Subcutaneous abdominal adipose tissue (tissue), 5 donors: ENCODE measurements around the gene PLCB1.

Source experiments
- H3K27ac ChIP-seq: one replicate; pipeline ENCODE4 v1.7.0; 2013; ENCODE audit warnings: low read depth, mild to moderate bottlenecking, inconsistent platforms, low read length, moderate library complexity
- H3K27me3 ChIP-seq, 5 donors: one replicate each; pipeline ENCODE4 v1.7.0; 2013; ENCODE audit warnings: low read length in 5 of 5, inconsistent platforms in 1 of 5; ENCODE audit not compliant: control insufficient read depth in 5 of 5, insufficient read depth in 4 of 5
- H3K36me3 ChIP-seq, 5 donors: one replicate each; pipeline ENCODE4 v1.7.0; 2013; ENCODE audit warnings: low read length in 5 of 5; ENCODE audit not compliant: control insufficient read depth in 5 of 5, insufficient read depth in 5 of 5
- H3K4me1 ChIP-seq, 5 donors: one replicate each; pipeline ENCODE4 v1.7.0; 2013; ENCODE audit warnings: low read length in 5 of 5, mild to moderate bottlenecking in 3 of 5, moderate library complexity in 1 of 5; ENCODE audit not compliant: control insufficient read depth in 5 of 5, insufficient read depth in 5 of 5
- H3K4me3 ChIP-seq, 5 donors: one replicate each; pipeline ENCODE4 v1.7.0; 2013; ENCODE audit warnings: low read length in 5 of 5, low read depth in 1 of 5
- H3K9ac ChIP-seq, 5 donors: one replicate each; pipeline ENCODE4 v1.7.0; 2013; ENCODE audit warnings: low read length in 5 of 5, mild to moderate bottlenecking in 4 of 5, moderate library complexity in 3 of 5
- H3K9me3 ChIP-seq, 5 donors: one replicate each; pipeline ENCODE4 v1.7.0; 2013; ENCODE audit warnings: low read length in 5 of 5; ENCODE audit not compliant: control insufficient read depth in 5 of 5
- donor health status: healthy.
- donor health status: healthy.
- donor health status: healthy.
- donor health status: healthy.
- donor health status: healthy.

PLCB1 gene

DNA sequence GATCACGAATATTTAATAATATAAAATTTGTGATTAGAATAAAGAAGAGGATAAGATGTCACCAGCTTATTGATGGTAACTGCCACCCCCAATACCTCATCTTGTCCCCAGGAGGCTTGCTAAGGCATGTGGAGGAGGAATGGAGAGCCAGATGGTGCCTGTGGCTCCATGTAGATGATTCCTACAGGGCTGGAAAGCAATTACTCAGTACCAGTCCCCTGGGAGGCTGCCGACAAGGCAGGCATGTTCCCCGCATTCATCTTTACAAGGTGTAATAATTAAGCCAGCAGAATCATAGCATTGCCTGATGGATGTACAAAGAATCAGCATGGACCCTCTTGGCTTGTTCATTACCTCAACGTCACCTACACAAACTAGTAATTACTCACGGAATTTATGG lies 155.3 kb downstream of the PLCB1 start:
- no peak overlapping the region for H3K4me3 ChIP-seq
- peaks cover 0 to 4% (median 0%) of the 10 kb centered on the region in 5 donors for H3K4me1 ChIP-seq
- H3K9ac ChIP-seq, result no peak overlapping the region
- no peaks in the 10 kb centered on the region for H3K36me3 ChIP-seq
- H3K27ac ChIP-seq, result no peak overlapping the region
- no peaks in the 10 kb centered on the region for H3K9me3 ChIP-seq
- no peaks in the 10 kb centered on the region for H3K27me3 ChIP-seq

DNA sequence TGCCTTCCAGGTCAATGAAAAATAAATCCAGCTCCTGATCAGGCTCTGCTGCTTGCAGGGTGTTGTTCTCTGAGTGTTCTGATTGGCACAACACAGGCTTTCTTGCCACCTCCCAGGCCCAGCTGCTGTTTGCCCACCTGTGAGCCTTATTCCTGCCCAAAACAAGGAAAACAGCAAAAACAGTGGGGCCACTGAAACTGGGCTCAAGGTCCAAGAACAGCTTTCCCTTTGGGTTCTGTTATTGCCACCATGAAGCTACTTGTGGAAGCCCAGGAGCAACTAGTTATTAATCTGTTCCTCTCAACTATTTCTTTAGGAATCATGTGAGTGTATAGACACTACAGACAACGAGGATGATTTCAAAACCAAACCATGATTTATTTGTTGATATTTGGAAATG lies 159.1 kb downstream of the PLCB1 start:
- Histone ChIP-seq H3K9ac (no peak overlapping the region), H3K27ac (no peak overlapping the region), H3K27me3 (no peaks in the 10 kb centered on the region), H3K36me3 (no peaks in the 10 kb centered on the region), H3K4me3 (no peak overlapping the region), H3K9me3 (no peaks in the 10 kb centered on the region), H3K4me1 (no peaks in the 10 kb centered on the region)

DNA sequence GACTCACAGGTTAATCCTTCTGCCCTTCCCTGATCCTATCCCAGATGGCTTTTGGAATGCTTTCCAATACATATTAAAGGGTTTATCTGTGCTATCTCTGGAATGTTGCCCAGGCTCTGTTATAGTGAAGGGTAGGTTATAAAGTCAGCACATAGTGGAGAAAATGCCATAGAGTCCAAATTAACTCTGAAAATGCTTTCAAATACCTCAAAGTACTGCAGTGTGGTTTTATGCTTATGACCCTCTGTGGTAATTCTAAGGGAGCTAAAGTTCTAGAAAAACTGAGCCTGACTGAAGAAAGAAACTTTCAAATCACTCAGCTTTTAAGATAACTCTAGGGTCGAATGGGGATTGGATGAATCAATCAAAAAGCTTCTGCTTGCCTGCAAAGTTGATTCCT lies 159.8 kb downstream of the PLCB1 start:
- H3K4me3 ChIP-seq, result no peak overlapping the region
- H3K27ac ChIP-seq, result no peak overlapping the region
- H3K36me3 ChIP-seq, result no peaks in the 10 kb centered on the region
- no peak overlapping the region for H3K9ac ChIP-seq
- no peaks in the 10 kb centered on the region for H3K27me3 ChIP-seq
- H3K9me3 ChIP-seq, result no peaks in the 10 kb centered on the region
- H3K4me1 ChIP-seq, result no peaks in the 10 kb centered on the region

DNA sequence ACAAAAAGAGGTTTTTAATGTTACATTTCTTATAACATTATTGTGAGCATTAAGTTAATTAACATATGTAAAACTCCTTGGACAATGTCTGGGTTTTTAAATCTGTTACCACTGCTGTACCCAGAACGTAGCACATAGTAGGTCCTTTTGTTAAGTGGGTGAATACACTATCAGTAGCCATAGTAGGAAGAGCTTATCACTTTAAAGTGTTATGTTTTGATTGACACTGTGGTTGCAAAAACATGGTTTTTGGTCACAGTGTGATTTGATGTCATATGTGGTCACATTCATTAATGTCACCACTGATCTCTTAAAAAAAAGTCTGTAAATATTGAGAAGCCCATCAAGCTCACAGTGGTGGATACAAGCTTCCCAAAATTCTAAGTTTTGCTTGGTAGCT lies 160.7 kb downstream of the PLCB1 start:
- Histone ChIP-seq H3K36me3 (no peaks in the 10 kb centered on the region), H3K27ac (no peak overlapping the region), H3K9ac (no peak overlapping the region), H3K27me3 (no peaks in the 10 kb centered on the region), H3K4me1 (no peaks in the 10 kb centered on the region), H3K4me3 (no peak overlapping the region), H3K9me3 (no peaks in the 10 kb centered on the region)

DNA sequence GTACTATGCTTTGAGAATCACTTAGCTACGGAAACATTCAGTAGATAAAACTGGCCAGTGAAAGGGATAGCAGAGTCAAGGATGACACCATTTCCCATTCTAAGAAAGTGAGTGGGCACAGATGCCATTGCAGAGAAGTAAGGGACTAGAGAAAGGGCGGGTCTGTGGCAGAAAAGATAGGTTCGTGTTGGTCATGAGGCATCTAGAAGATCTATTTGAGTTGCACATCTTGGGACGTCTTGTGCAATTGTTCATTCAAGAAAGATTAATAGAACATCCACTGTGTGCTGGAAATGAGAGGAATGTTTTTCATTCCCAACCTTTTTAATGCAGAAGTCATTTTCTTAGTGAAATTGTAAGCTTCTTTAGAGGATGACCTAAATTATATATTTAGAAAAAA lies 161.7 kb downstream of the PLCB1 start:
- Histone ChIP-seq H3K4me3 (no peak overlapping the region), H3K27me3 (no peaks in the 10 kb centered on the region), H3K4me1 (no peaks in the 10 kb centered on the region), H3K9ac (no peak overlapping the region), H3K9me3 (no peaks in the 10 kb centered on the region), H3K36me3 (no peaks in the 10 kb centered on the region), H3K27ac (no peak overlapping the region)

DNA sequence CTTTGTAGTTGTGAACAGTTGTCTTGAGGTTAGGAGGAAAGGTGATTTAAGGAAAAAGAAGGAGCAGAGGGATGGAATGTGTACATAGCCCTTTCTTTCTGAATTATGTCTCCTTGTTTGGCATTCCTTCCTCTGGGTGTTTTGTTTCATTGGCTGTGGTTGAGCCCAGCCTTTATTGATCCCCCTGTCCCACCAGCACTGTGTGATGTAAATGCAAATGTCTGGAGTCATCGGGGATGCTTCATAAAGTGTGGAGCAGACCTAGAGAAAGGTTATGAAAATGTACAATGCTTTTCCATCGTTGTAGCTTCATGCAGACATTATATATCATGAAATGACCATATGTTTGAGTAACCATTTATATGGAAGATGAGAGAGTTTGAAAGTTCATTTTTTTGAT lies 164.5 kb downstream of the PLCB1 start:
- H3K9ac ChIP-seq, result no peak overlapping the region
- H3K27me3 ChIP-seq, result no peaks in the 10 kb centered on the region
- H3K27ac ChIP-seq, result no peak overlapping the region
- no peak overlapping the region for H3K4me3 ChIP-seq
- H3K9me3 ChIP-seq, result no peaks in the 10 kb centered on the region
- no peaks in the 10 kb centered on the region for H3K36me3 ChIP-seq
- no peaks in the 10 kb centered on the region for H3K4me1 ChIP-seq

DNA sequence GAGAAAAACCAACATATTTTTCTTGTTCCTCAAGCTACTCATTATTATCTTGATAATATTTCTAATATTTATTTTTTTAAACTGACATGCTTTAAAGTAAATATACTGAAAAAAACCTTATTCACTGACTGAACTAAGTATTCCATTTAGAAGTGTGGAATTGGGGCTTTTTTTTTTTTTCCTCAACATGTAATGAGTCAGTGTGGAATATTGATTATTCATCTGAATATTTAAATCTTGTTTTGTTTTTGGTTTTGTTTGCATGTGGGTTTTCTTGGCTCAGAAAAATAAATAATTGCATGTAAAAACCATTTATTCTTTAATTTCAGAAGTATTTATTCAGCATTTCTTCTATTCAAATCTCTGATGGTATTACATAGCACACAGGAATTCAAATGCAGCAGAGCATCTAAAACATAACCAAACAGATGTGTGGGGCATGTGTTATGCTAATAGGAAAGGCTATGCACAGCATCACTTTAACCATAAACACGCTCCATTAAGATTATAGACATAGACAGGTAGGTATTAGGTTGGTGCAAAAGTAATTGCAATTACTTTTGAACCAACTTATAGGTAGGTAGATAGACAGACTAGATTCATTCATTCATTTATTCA lies 166.5 kb downstream of the PLCB1 start:
- Histone ChIP-seq H3K4me3 (no peak overlapping the region), H3K9me3 (no peaks in the 10 kb centered on the region)

DNA sequence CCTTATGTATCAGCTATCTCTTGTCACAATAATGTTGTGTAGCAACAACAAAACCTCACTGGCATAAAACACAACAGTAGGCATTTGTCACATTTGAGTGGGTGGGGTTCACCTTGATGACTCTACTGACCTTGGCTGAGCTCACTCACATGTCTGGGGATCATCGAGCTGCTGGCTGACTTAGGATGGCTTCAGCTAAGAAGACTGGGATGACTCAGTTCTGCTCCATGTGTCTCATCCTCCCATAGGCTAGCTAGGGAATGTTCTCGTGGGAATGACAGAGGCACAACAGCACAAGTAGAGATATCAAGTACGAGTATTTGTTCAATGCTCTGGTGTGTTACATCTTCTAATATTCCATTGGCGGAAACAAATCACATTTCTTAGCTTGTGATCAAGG lies 167.9 kb downstream of the PLCB1 start:
- Histone ChIP-seq H3K9me3 (no peaks in the 10 kb centered on the region), H3K36me3 (no peaks in the 10 kb centered on the region), H3K27me3 (no peaks in the 10 kb centered on the region), H3K27ac (no peak overlapping the region), H3K4me3 (no peak overlapping the region), H3K9ac (no peak overlapping the region), H3K4me1 (peaks cover 0 to 7% (median 3%) of the 10 kb centered on the region in 5 donors)

More for the DNA sequence above, 166.5 kb downstream of the PLCB1 start:
- no peaks in the 10 kb centered on the region for H3K36me3 ChIP-seq
- no peak overlapping the region for H3K27ac ChIP-seq
- H3K27me3 ChIP-seq, result no peaks in the 10 kb centered on the region
- no peak overlapping the region for H3K9ac ChIP-seq
- peaks cover 0 to 5% (median 0%) of the 10 kb centered on the region in 5 donors for H3K4me1 ChIP-seq

DNA sequence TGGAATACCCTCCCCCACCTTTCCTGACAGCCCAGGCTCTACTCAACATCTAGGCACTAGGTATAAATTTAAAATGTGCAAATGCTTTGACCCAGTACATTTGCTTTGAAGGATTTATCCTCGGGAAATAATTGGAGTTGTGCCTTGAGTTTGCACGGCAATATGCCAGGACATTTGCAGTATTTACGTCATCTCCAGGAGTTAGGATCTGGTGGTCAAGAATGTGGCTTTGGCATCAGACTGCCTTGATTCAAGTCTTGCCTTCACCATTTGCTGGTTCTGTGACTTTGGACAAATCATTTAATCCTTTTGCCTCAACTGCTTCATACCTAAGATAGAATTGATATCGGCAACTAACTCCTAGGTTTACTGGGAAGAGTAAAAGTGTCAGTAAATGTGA lies 169.6 kb downstream of the PLCB1 start:
- Histone ChIP-seq H3K9ac (no peak overlapping the region), H3K27me3 (no peaks in the 10 kb centered on the region), H3K27ac (no peak overlapping the region), H3K9me3 (no peaks in the 10 kb centered on the region), H3K4me3 (no peak overlapping the region), H3K4me1 (peaks cover 0 to 7% (median 3%) of the 10 kb centered on the region in 5 donors), H3K36me3 (no peaks in the 10 kb centered on the region)

DNA sequence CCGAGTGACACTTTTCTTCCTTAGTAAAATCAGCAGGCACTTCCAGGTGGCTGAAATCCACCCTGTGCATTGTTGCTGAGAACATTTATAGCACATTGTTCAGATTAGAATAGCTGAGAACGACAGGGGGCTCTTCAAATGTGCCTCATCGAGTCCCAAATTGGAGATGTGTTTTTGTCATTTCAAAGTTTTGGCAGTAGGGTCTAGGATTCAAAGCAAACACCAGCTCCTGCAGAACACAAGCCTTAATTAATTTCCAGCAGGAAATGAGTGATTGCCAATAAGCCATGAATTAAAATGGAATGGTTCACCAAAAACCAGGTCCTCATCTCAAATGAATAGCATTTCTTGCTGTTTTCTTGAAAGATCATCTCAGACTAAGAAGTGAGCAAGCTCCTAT lies 171.6 kb downstream of the PLCB1 start:
- Histone ChIP-seq H3K4me1 (peaks cover 0 to 7% (median 3%) of the 10 kb centered on the region in 5 donors), H3K4me3 (no peak overlapping the region), H3K36me3 (no peaks in the 10 kb centered on the region), H3K27ac (no peak overlapping the region), H3K27me3 (no peaks in the 10 kb centered on the region), H3K9me3 (no peaks in the 10 kb centered on the region), H3K9ac (no peak overlapping the region)
